ENCODE results near the gene NOVA2.

NOVA2 gene

GRCh38 chr19:45973553-45974338 is at the start of gene NOVA2:
NOVA2 (minus strand) TSS chr19:45973865; CDS start chr19:45973351, 514 bp downstream.
- DNase-seq: peak; percentile 54

- DNase-seq: no peak
Measured at GRCh38 chr19:46023311-46023779, 49.7 kb upstream of the NOVA2 start.

- no peak for DNase-seq
Measured at GRCh38 chr19:46022431-46023310, 49.0 kb upstream of the NOVA2 start, which contains the start of gene PGLYRP1. PGLYRP1 (minus strand) TSS chr19:46023053; CDS start chr19:46023021, 32 bp downstream.

GRCh38 chr19:46022061-46022430 is 48.4 kb upstream of the NOVA2 start:
- DNase-seq: no peak

- no peak for DNase-seq
Measured at GRCh38 chr19:46021531-46022041, 47.9 kb upstream of the NOVA2 start.

GRCh38 chr19:46020819-46021125 is 47.1 kb upstream of the NOVA2 start:
- no peak for DNase-seq

- DNase-seq: no peak
Measured at GRCh38 chr19:46019270-46019669, 45.6 kb upstream of the NOVA2 start.

GRCh38 chr19:46018729-46019251 is 45.1 kb upstream of the NOVA2 start:
- DNase-seq: no peak

GRCh38 chr19:46017874-46018675 is 44.4 kb upstream of the NOVA2 start:
- no peak for DNase-seq

GRCh38 chr19:46017095-46017429 is 43.4 kb upstream of the NOVA2 start:
- no peak for DNase-seq

GRCh38 chr19:46016426-46017094 is 42.9 kb upstream of the NOVA2 start:
- peak; percentile 59 for DNase-seq

- DNase-seq: no peak
Measured at GRCh38 chr19:46015687-46016425, 42.2 kb upstream of the NOVA2 start.

- peak; percentile 56 for DNase-seq
Measured at GRCh38 chr19:46014941-46015686, 41.4 kb upstream of the NOVA2 start.

GRCh38 chr19:46014534-46014933 is 40.9 kb upstream of the NOVA2 start:
- DNase-seq: no peak

GRCh38 chr19:46009530-46010510 is 36.2 kb upstream of the NOVA2 start:
- peak; percentile 59 for DNase-seq

GRCh38 chr19:46006411-46006810 is 32.7 kb upstream of the NOVA2 start:
- no peak for DNase-seq

- DNase-seq: no peak
Measured at GRCh38 chr19:46002678-46003275, 29.1 kb upstream of the NOVA2 start.

GRCh38 chr19:46000491-46001246 is 27.0 kb upstream of the NOVA2 start:
- DNase-seq: peak; percentile 30
